ENCODE data around the gene SNTB2.

Gene SNTB2

GRCh38 chr16:69321080-69321479 lies 134.1 kb downstream of the SNTB2 start:
- H3K27ac ChIP-seq, result no peak overlapping the region

GRCh38 chr16:69322343-69322742 lies 135.4 kb downstream of the SNTB2 start:
- H3K27ac ChIP-seq, result no peak overlapping the region
- TF ChIP-seq, protein P1, sequence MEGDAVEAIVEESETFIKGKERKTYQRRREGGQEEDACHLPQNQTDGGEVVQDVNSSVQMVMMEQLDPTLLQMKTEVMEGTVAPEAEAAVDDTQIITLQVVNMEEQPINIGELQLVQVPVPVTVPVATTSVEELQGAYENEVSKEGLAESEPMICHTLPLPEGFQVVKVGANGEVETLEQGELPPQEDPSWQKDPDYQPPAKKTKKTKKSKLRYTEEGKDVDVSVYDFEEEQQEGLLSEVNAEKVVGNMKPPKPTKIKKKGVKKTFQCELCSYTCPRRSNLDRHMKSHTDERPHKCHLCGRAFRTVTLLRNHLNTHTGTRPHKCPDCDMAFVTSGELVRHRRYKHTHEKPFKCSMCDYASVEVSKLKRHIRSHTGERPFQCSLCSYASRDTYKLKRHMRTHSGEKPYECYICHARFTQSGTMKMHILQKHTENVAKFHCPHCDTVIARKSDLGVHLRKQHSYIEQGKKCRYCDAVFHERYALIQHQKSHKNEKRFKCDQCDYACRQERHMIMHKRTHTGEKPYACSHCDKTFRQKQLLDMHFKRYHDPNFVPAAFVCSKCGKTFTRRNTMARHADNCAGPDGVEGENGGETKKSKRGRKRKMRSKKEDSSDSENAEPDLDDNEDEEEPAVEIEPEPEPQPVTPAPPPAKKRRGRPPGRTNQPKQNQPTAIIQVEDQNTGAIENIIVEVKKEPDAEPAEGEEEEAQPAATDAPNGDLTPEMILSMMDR (conservative IDR thresholded peaks at IDR 0.05), result no peak

More at GRCh38 chr16:69321080-69321479, 134.1 kb downstream of the SNTB2 start:
- TF ChIP-seq, protein P1 (conservative IDR thresholded peaks at IDR 0.05), result no peak

DNA sequence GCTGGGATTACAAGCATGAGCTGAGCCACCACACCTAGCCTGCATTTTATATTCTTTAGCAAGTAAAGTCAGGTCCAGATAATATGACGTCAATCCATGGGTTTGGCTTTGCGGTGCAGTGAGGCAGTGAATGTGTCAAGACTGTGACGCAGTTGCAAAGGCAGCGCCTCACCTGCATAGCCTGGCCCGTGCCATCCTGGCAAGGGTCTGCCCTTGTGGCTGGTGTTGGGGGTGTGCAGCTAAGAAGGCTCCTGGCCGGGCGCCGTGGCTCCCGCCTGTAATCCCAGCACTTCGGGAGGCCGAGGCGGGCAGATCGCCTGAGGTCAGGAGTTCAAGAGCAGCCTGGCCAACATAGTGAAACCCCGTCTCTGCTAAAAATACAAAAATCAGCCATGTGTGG lies 136.5 kb downstream of the SNTB2 start:
- H3K27ac ChIP-seq, result no peak overlapping the region
- TF ChIP-seq, protein P1 (conservative IDR thresholded peaks at IDR 0.05), result no peak

DNA sequence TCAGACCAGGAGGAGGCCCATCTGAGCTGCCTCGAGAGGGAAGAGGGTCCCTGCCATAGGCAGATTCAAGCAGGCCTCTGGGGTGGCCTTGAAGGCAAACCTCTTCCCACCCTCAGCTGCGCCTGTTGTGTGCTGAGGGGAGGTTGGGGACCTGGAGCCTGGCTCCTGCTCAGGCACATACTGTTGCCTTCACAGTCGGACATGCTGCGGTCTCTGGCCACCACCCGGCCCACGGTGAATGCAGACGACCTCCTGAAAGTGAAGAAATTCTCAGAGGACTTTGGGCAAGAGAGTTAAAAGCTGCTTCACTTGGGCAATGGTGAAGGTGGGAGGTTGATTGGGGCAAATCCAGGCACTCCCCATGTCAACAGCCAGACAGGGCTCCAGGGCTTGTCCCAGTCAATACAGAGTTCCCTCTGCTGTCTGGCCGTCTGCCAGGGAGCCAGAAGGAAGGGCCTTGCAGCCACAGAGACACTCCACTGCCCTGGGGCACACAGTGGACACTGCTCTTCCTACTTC lies 137.1 kb downstream of the SNTB2 start:
- TF ChIP-seq, protein P1 (conservative IDR thresholded peaks at IDR 0.05), result no peak
- H3K27ac ChIP-seq, result no peak overlapping the region

GRCh38 chr16:69324585-69325253 lies 137.8 kb downstream of the SNTB2 start:
- H3K27ac ChIP-seq, result no peak overlapping the region
- TF ChIP-seq, protein P1 (conservative IDR thresholded peaks at IDR 0.05), result no peak

GRCh38 chr16:69325784-69326171 lies 138.8 kb downstream of the SNTB2 start:
- TF ChIP-seq, protein P1 (conservative IDR thresholded peaks at IDR 0.05), result no peak
- H3K27ac ChIP-seq, result no peak overlapping the region

DNA sequence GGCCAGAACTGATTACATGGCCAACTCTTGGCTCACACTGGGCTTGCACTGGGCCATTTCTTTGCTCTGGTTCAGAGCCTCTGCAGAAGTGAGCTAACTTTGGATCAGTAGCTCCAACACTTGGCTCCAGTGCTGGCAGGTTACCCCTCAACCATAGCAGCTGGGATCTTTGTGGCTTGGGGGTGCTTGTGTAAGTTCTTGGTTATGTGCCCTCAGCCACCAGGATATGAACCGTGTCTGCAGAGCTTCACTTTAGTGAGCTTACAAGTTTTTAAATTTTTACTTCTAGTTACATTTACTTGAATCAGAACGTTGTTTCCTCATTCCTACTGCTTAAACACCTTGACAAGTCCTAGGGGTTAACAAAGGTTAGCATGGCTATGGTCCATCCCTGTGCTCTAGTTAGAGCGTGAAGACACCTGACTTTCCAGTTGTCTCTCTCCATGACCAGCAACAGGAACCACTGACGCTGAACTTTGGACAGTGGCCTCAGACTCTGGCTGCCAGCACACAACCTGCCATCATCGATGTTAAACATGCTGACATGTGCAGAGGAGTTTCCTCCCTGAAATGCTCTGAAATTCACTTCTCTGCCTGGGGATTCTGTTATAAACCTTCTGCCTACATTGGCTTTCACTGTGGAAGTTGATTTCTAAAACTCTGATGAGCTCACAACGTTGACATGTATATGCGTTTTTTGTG lies 139.4 kb downstream of the SNTB2 start:
- TF ChIP-seq, protein P1 (conservative IDR thresholded peaks at IDR 0.05), result no peak
- no peak overlapping the region for H3K27ac ChIP-seq
